ENCODE data around the gene ZG16. TPM values are rescaled to one million over a fixed set of nuclear protein-coding genes. Genes with fewer than 3 reads are reported as not detected.

The ZG16 gene
- total and polyA plus RNA-seq, 2 experiments from 2014 or later = 2.7 to 3.0 TPM

GRCh38 chr16:29766571-29766970 is 11.5 kb upstream of the ZG16 start:
- Histone ChIP-seq H3K4me2 (no peak overlapping the region), H2AFZ (no peak overlapping the region), H3K27me3 (no peaks in the 10 kb centered on the region), H3K4me3 (no peak overlapping the region), H3K79me2 (no peaks in the 10 kb centered on the region), H3K4me1 (ENCODE audit: insufficient read depth) (no peaks in the 10 kb centered on the region), H3K9me3 (ENCODE audit: low read depth) (no peaks in the 10 kb centered on the region), H4K20me1 (ENCODE audit: insufficient read depth, poor library complexity, severe bottlenecking) (no peaks in the 10 kb centered on the region), H3K9me2 (replicated peaks; ENCODE audit: insufficient read depth) (no peaks in the 10 kb centered on the region), H3K36me3 (replicated peaks; ENCODE audit: insufficient read depth, low read depth) (no peaks in the 10 kb centered on the region), H3K27ac (no peak overlapping the region)
- TF ChIP-seq CTCF (IDR thresholded peaks at IDR 0.05; ENCODE audit: poor library complexity) (no peak), EZH2phosphoT487 (IDR thresholded peaks at IDR 0.05; ENCODE audit: low read depth, severe bottlenecking, unreplicated experiment) (no peak), EZH2 (IDR thresholded peaks at IDR 0.05; ENCODE audit: borderline replicate concordance) (no peak)
- DNase-seq (ENCODE audit: low spot score) = no peak
- 93% methylated on average over 3 of the region's 3 CpGs for whole genome bisulfite sequencing (ENCODE audit: low lambda C conversion rate, missing lambda C conversion rate)

- Histone ChIP-seq H3K27ac (no peak overlapping the region), H2AFZ (no peak overlapping the region), H3K4me3 (no peak overlapping the region), H3K79me2 (no peaks in the 10 kb centered on the region), H3K9me3 (ENCODE audit: low read depth) (no peaks in the 10 kb centered on the region), H3K9me2 (replicated peaks; ENCODE audit: insufficient read depth) (no peaks in the 10 kb centered on the region), H4K20me1 (ENCODE audit: insufficient read depth, poor library complexity, severe bottlenecking) (no peaks in the 10 kb centered on the region), H3K4me2 (no peak overlapping the region), H3K4me1 (ENCODE audit: insufficient read depth) (no peaks in the 10 kb centered on the region), H3K36me3 (replicated peaks; ENCODE audit: insufficient read depth, low read depth) (no peaks in the 10 kb centered on the region), H3K27me3 (no peaks in the 10 kb centered on the region)
- no peak for DNase-seq (ENCODE audit: low spot score)
- TF ChIP-seq CTCF (IDR thresholded peaks at IDR 0.05; ENCODE audit: poor library complexity) (no peak), EZH2 (IDR thresholded peaks at IDR 0.05; ENCODE audit: borderline replicate concordance) (no peak), EZH2phosphoT487 (IDR thresholded peaks at IDR 0.05; ENCODE audit: low read depth, severe bottlenecking, unreplicated experiment) (no peak)
- WGBS (ENCODE audit: low lambda C conversion rate, missing lambda C conversion rate) = 97% methylated on average over 3 of the region's 3 CpGs
These were observed 11.0 kb upstream of the ZG16 start for GRCh38 chr16:29767062-29767461.

GRCh38 chr16:29769507-29769906 is 8.5 kb upstream of the ZG16 start:
- DNase-seq (ENCODE audit: low spot score) = no peak
- no peaks in the 10 kb centered on the region for H3K79me2 ChIP-seq
- H3K4me1 ChIP-seq (ENCODE audit: insufficient read depth) = no peaks in the 10 kb centered on the region
- H3K9me2 ChIP-seq (replicated peaks; ENCODE audit: insufficient read depth) = no peaks in the 10 kb centered on the region
- TF ChIP-seq EZH2phosphoT487 (IDR thresholded peaks at IDR 0.05; ENCODE audit: low read depth, severe bottlenecking, unreplicated experiment) (no peak), CTCF (IDR thresholded peaks at IDR 0.05; ENCODE audit: poor library complexity) (no peak), EZH2 (IDR thresholded peaks at IDR 0.05; ENCODE audit: borderline replicate concordance) (no peak)
- 89% methylated on average over 2 of the region's 2 CpGs for WGBS (ENCODE audit: low lambda C conversion rate, missing lambda C conversion rate)
- H3K27ac ChIP-seq = no peak overlapping the region
- H2AFZ ChIP-seq = no peak overlapping the region
- H3K4me3 ChIP-seq = no peak overlapping the region
- no peaks in the 10 kb centered on the region for H3K27me3 ChIP-seq
- H3K36me3 ChIP-seq (replicated peaks; ENCODE audit: insufficient read depth, low read depth) = no peaks in the 10 kb centered on the region
- no peak overlapping the region for H3K4me2 ChIP-seq
- no peaks in the 10 kb centered on the region for H3K9me3 ChIP-seq (ENCODE audit: low read depth)
- no peaks in the 10 kb centered on the region for H4K20me1 ChIP-seq (ENCODE audit: insufficient read depth, poor library complexity, severe bottlenecking)
